Measurements from ENCODE around the gene MXD3. TPM values are rescaled to one million over a fixed set of nuclear protein-coding genes. Genes with fewer than 3 reads are reported as not detected.

Gene MXD3
- total and polyA plus RNA-seq, 2 donors (not counting 1 experiment from before 2014, with no cell fraction given), result 1.8 to 6.6 TPM

DNA sequence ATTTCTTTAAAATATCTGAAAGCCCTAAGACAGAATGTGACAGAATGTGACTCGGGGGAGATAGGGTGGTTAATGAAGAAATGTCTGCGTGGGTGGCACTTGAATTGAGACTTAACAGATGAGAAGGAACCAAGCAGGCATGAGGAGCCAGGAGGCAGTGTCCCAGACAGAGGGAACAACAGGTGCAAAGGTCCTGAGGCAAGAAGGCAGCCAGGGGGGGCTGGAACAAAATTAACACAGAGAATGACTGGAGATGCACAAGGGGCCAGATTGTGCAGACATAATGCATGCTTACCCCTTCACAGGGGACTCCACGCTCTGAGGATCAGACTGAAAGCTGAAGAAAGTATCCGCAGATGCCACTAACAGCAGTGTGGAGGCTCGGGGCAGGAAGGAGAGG lies 38.1 kb upstream of the MXD3 start:
- no peaks in the 10 kb centered on the region for H3K9me3 ChIP-seq (ENCODE audit: control insufficient read depth, insufficient read depth, low read depth, low read length)
- H4K20me1 ChIP-seq (ENCODE audit: control insufficient read depth, extremely low read depth, insufficient read depth, low read length), result no peaks in the 10 kb centered on the region
- TF ChIP-seq, protein P1, sequence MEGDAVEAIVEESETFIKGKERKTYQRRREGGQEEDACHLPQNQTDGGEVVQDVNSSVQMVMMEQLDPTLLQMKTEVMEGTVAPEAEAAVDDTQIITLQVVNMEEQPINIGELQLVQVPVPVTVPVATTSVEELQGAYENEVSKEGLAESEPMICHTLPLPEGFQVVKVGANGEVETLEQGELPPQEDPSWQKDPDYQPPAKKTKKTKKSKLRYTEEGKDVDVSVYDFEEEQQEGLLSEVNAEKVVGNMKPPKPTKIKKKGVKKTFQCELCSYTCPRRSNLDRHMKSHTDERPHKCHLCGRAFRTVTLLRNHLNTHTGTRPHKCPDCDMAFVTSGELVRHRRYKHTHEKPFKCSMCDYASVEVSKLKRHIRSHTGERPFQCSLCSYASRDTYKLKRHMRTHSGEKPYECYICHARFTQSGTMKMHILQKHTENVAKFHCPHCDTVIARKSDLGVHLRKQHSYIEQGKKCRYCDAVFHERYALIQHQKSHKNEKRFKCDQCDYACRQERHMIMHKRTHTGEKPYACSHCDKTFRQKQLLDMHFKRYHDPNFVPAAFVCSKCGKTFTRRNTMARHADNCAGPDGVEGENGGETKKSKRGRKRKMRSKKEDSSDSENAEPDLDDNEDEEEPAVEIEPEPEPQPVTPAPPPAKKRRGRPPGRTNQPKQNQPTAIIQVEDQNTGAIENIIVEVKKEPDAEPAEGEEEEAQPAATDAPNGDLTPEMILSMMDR (conservative IDR thresholded peaks at IDR 0.05 in 1 of 2, IDR thresholded peaks at IDR 0.05 in 1 of 2; ENCODE audit: low read depth in 1 of 2, low read length in 2 of 2), result no peak
- no peak for TF ChIP-seq EZH2 (IDR thresholded peaks at IDR 0.05; ENCODE audit: low read length, missing control alignments)
- no peak for DNase-seq (ENCODE audit: low read depth in 2 of 2)
- H3K4me3 ChIP-seq (replicated peaks in 1 of 4; ENCODE audit: control extremely low read depth in 1 of 4, insufficient read depth in 1 of 4, low read depth in 3 of 4, low read length in 4 of 4), result peak overlapping the region in 2 of 4 experiments; percentile 97 to 99
- peak overlapping the region; percentile 75 for H3K4me2 ChIP-seq (ENCODE audit: extremely low read depth, insufficient read depth, low read length)
- H3K9ac ChIP-seq (ENCODE audit: insufficient read depth, low read length), result no peak overlapping the region
- peaks cover 2% of the 10 kb centered on the region for H3K36me3 ChIP-seq (ENCODE audit: control insufficient read depth, insufficient read depth, low read length)
- H3K27me3 ChIP-seq (ENCODE audit: control insufficient read depth, insufficient read depth, low read length), result no peaks in the 10 kb centered on the region
- H3K4me1 ChIP-seq (ENCODE audit: control insufficient read depth, extremely low read depth, insufficient read depth, low read length), result peaks cover 9% of the 10 kb centered on the region
- H3K79me2 ChIP-seq (ENCODE audit: control insufficient read depth, insufficient read depth, low read length), result peaks cover 50% of the 10 kb centered on the region
- H3K27ac ChIP-seq (ENCODE audit: insufficient read depth, low read length), result no peak overlapping the region
- H2AFZ ChIP-seq (ENCODE audit: low read length), result no peak overlapping the region

DNA sequence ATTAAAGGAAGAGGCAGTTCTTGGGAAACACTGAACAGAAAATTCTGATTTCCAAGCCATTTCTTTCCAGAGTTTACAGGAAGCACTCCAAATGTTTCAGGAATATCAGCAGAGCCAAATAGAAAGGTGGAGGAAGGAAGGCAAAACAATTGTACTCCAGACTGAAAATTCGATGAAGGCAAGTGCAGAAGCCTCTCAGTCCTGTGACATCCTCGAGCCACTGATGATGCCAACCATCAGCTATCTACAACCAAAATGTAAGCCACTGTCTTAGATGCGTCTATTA lies 37.6 kb upstream of the MXD3 start:
- Histone ChIP-seq H2AFZ (ENCODE audit: low read length) (no peak overlapping the region), H3K36me3 (ENCODE audit: control insufficient read depth, insufficient read depth, low read length) (peaks cover 2% of the 10 kb centered on the region), H4K20me1 (ENCODE audit: control insufficient read depth, extremely low read depth, insufficient read depth, low read length) (no peaks in the 10 kb centered on the region), H3K4me1 (ENCODE audit: control insufficient read depth, extremely low read depth, insufficient read depth, low read length) (peaks cover 9% of the 10 kb centered on the region), H3K27me3 (ENCODE audit: control insufficient read depth, insufficient read depth, low read length) (no peaks in the 10 kb centered on the region), H3K9ac (ENCODE audit: insufficient read depth, low read length) (no peak overlapping the region), H3K27ac (ENCODE audit: insufficient read depth, low read length) (no peak overlapping the region), H3K4me2 (ENCODE audit: extremely low read depth, insufficient read depth, low read length) (peak overlapping the region; percentile 40), H3K79me2 (ENCODE audit: control insufficient read depth, insufficient read depth, low read length) (peaks cover 50% of the 10 kb centered on the region), H3K4me3 (replicated peaks in 1 of 4; ENCODE audit: control extremely low read depth in 1 of 4, insufficient read depth in 1 of 4, low read depth in 3 of 4, low read length in 4 of 4) (no peak overlapping the region), H3K9me3 (ENCODE audit: control insufficient read depth, insufficient read depth, low read depth, low read length) (no peaks in the 10 kb centered on the region)
- DNase-seq (ENCODE audit: low read depth in 2 of 2), result no peak
- no peak for TF ChIP-seq EZH2 (IDR thresholded peaks at IDR 0.05; ENCODE audit: low read length, missing control alignments)
- TF ChIP-seq, protein P1 (conservative IDR thresholded peaks at IDR 0.05 in 1 of 2, IDR thresholded peaks at IDR 0.05 in 1 of 2; ENCODE audit: low read depth in 1 of 2, low read length in 2 of 2), result no peak

DNA sequence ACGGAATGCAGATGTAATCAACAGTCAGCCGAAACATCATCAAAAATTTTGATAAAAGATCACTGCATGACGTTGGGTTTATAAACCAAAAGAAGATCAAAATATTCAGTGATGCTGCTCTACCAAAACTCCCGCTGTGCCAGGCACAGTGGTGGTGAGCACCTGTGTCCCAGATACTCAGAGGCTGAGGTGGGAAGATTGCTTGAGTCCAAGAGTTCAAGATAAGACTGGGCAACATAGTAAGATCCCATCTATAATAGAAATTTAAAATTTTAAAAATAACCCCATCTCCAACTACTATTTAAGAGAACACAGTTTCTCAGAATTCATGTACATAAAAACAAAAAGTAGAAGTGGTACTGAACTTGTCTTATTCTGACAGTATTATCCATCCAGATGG lies 36.0 kb upstream of the MXD3 start:
- Histone ChIP-seq H3K9me3 (ENCODE audit: control insufficient read depth, insufficient read depth, low read depth, low read length) (no peaks in the 10 kb centered on the region), H3K27me3 (ENCODE audit: control insufficient read depth, insufficient read depth, low read length) (no peaks in the 10 kb centered on the region), H3K27ac (ENCODE audit: insufficient read depth, low read length) (no peak overlapping the region), H4K20me1 (ENCODE audit: control insufficient read depth, extremely low read depth, insufficient read depth, low read length) (no peaks in the 10 kb centered on the region), H3K36me3 (ENCODE audit: control insufficient read depth, insufficient read depth, low read length) (peaks cover 3% of the 10 kb centered on the region), H3K9ac (ENCODE audit: insufficient read depth, low read length) (no peak overlapping the region), H3K79me2 (ENCODE audit: control insufficient read depth, insufficient read depth, low read length) (peaks cover 57% of the 10 kb centered on the region), H3K4me2 (ENCODE audit: extremely low read depth, insufficient read depth, low read length) (peak overlapping the region; percentile 4), H3K4me3 (replicated peaks in 1 of 4; ENCODE audit: control extremely low read depth in 1 of 4, insufficient read depth in 1 of 4, low read depth in 3 of 4, low read length in 4 of 4) (no peak overlapping the region), H3K4me1 (ENCODE audit: control insufficient read depth, extremely low read depth, insufficient read depth, low read length) (peaks cover 9% of the 10 kb centered on the region), H2AFZ (ENCODE audit: low read length) (no peak overlapping the region)
- TF ChIP-seq EZH2 (IDR thresholded peaks at IDR 0.05; ENCODE audit: low read length, missing control alignments), result no peak
- TF ChIP-seq, protein P1 (conservative IDR thresholded peaks at IDR 0.05 in 1 of 2, IDR thresholded peaks at IDR 0.05 in 1 of 2; ENCODE audit: low read depth in 1 of 2, low read length in 2 of 2), result no peak
- DNase-seq (ENCODE audit: low read depth in 2 of 2), result no peak
